ENCODE data around the gene GPR31.
"Not testable (repeated sequence)": the region's sequence is repeated elsewhere in the genome, so short reads cannot be mapped to it uniquely, and the experiment has no call there.

GPR31 gene

DNA sequence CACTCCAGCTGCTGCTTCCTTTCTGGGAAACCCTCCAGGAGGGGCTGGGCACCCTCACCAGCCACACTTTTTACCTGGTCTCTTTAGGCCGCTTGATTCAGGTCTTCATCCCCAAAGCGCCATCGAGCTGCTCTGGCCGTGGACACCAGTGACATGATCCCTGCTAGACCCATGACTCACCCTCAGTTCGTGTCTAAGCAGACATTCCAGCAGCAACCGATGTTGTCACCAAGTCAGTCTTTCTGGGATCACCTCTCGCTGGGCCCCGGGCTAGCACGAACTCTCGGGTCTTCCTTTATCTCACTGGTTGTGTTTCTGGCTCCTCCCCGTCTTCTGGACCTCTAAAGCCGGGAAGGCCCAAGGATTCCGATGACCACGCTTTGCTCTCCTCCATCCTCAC is 43.0 kb upstream of the GPR31 start:
- no peaks in the 10 kb centered on the region for H3K4me1 ChIP-seq (ENCODE audit: insufficient read depth, low read length, severe bottlenecking)
- H3K36me3 ChIP-seq (ENCODE audit: insufficient read depth, low read length), result no peaks in the 10 kb centered on the region
- TF ChIP-seq EZH2 (IDR thresholded peaks at IDR 0.05; ENCODE audit: borderline replicate concordance, low read length), result no peak
- TF ChIP-seq, protein P1, sequence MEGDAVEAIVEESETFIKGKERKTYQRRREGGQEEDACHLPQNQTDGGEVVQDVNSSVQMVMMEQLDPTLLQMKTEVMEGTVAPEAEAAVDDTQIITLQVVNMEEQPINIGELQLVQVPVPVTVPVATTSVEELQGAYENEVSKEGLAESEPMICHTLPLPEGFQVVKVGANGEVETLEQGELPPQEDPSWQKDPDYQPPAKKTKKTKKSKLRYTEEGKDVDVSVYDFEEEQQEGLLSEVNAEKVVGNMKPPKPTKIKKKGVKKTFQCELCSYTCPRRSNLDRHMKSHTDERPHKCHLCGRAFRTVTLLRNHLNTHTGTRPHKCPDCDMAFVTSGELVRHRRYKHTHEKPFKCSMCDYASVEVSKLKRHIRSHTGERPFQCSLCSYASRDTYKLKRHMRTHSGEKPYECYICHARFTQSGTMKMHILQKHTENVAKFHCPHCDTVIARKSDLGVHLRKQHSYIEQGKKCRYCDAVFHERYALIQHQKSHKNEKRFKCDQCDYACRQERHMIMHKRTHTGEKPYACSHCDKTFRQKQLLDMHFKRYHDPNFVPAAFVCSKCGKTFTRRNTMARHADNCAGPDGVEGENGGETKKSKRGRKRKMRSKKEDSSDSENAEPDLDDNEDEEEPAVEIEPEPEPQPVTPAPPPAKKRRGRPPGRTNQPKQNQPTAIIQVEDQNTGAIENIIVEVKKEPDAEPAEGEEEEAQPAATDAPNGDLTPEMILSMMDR (IDR thresholded peaks at IDR 0.05; ENCODE audit: low read length), result no peak
- H4K20me1 ChIP-seq (ENCODE audit: insufficient read depth, low read length), result no peaks in the 10 kb centered on the region
- H3K9me2 ChIP-seq (ENCODE audit: low read depth, low read length), result no peaks in the 10 kb centered on the region
- H3K9me3 ChIP-seq (ENCODE audit: low read length), result no peaks in the 10 kb centered on the region
- H3K27me3 ChIP-seq (ENCODE audit: insufficient read depth, low read length), result peaks cover 3% of the 10 kb centered on the region; the same call in 1 of the 2 replicates
- no peaks in the 10 kb centered on the region for H3F3A ChIP-seq (ENCODE audit: insufficient read depth, low read length)
- no peak overlapping the region for H3K4me2 ChIP-seq (ENCODE audit: low read length)
- no peak overlapping the region for H3K27ac ChIP-seq (ENCODE audit: low read depth, low read length, poor library complexity, severe bottlenecking)
- no peak overlapping the region for H3K9ac ChIP-seq (ENCODE audit: low read length)
- no peaks in the 10 kb centered on the region for H3K79me2 ChIP-seq (ENCODE audit: insufficient read depth, low read length)
- no peak overlapping the region for H2AFZ ChIP-seq (ENCODE audit: low read length)
- no peak overlapping the region for H3K4me3 ChIP-seq (ENCODE audit: low read depth, low read length, poor library complexity, severe bottlenecking)

DNA sequence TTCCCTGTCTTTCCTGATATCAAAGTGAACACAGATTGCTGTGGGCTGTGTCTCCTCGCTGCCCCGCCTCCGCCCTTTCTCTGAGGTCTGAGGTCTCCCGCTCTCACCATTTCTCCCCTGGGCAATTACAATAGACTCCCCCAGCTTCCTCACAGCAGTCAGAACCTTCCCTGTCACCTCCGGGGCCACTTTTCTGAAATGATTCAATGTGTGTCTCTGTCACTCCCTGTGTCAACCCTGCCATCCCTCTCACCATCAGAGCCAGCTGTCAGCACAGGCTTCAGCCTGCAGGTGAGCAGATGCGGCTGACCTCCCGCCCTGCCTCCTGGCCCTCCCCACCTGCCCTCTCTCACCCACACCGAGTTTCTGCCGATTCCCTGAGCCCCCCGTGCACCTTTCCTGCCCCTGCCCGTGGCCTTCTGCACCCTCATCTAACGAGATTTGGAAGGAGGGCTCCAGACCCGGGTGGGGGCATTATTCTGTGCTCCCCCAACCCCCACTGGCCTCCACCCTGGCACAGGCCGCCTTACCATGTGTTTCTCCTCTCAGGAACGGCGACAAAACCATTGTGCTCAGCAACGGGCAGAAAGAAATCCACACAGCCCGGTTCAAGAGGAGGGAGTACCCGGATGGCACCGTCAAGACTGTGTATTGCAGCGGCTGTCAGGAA is 38.3 kb upstream of the GPR31 start:
- not testable (repeated sequence) for H3K79me2 ChIP-seq (ENCODE audit: insufficient read depth, low read length); H3K9me2 ChIP-seq (ENCODE audit: low read depth, low read length); H3K4me2 ChIP-seq (ENCODE audit: low read length); H3K4me1 ChIP-seq (ENCODE audit: insufficient read depth, low read length, severe bottlenecking); H3K9me3 ChIP-seq (ENCODE audit: low read length); H3K9ac ChIP-seq (ENCODE audit: low read length); H4K20me1 ChIP-seq (ENCODE audit: insufficient read depth, low read length); H3F3A ChIP-seq (ENCODE audit: insufficient read depth, low read length); H3K27ac ChIP-seq (ENCODE audit: low read depth, low read length, poor library complexity, severe bottlenecking); H3K27me3 ChIP-seq (ENCODE audit: insufficient read depth, low read length); H3K36me3 ChIP-seq (ENCODE audit: insufficient read depth, low read length); H3K4me3 ChIP-seq (ENCODE audit: low read depth, low read length, poor library complexity, severe bottlenecking); H2AFZ ChIP-seq (ENCODE audit: low read length)

DNA sequence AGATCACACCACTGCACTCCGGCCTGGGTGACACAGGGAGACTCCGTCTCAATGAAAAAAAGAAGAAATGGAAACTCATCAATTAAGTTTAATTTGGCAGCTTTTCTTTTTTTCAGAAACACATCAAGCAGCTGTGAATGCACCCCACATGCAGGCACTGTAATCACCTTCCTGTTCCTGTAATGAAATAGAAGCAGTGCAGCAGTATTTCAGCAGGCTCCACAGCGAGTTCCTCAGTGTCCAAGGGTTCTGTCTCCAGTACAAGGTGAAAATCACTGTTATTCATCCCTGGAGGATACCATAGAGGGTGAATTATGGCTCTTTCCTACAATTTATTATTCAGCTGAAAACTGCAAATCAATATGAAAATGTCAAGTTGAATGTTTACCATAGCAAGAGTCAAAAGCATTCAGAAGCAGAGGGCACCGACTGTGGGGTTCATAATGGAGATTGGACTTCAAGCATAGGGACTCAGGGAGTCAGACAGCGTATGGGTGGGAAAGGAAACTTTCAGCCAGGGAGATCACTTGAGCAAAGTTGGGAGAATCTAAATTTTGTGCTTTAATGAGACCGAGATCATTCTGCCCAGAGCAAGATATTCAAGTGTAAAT is 35.8 kb upstream of the GPR31 start:
- not testable (repeated sequence) for H4K20me1 ChIP-seq (ENCODE audit: insufficient read depth, low read length); H3K4me3 ChIP-seq (ENCODE audit: low read depth, low read length, poor library complexity, severe bottlenecking); H3K9ac ChIP-seq (ENCODE audit: low read length); H3K27ac ChIP-seq (ENCODE audit: low read depth, low read length, poor library complexity, severe bottlenecking); H3K79me2 ChIP-seq (ENCODE audit: insufficient read depth, low read length); H3K4me1 ChIP-seq (ENCODE audit: insufficient read depth, low read length, severe bottlenecking); H3K4me2 ChIP-seq (ENCODE audit: low read length); H3K9me3 ChIP-seq (ENCODE audit: low read length); H3F3A ChIP-seq (ENCODE audit: insufficient read depth, low read length); H3K27me3 ChIP-seq (ENCODE audit: insufficient read depth, low read length); H3K9me2 ChIP-seq (ENCODE audit: low read depth, low read length); H2AFZ ChIP-seq (ENCODE audit: low read length); H3K36me3 ChIP-seq (ENCODE audit: insufficient read depth, low read length)

DNA sequence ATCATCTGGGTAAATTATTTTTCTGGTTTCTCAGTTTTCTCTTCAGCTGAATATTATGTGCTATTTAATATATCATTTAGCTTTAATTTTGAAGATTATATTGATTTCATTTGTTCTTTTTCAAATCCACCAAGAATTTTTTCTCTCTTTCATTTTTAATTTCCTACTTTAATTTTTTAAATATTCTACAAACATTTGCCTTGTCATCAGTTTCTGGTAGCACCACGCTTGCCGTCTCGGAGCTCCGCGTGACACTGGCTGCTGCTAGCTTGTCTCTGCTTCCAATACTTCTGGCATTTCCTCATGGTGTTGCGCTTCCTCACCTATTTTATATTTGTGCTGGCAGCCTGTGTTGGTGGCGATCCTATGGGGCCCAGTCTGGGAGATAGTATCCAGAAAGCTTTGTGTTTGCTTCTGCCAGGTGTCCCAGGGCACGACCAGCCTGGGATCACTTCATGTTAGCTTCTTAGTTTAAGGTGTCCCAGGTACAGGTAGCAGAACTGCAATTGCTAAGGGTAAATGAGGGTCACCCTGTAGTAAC is 33.3 kb upstream of the GPR31 start:
- H3K79me2 ChIP-seq (ENCODE audit: insufficient read depth, low read length); H3K4me3 ChIP-seq (ENCODE audit: low read depth, low read length, poor library complexity, severe bottlenecking); H3K4me1 ChIP-seq (ENCODE audit: insufficient read depth, low read length, severe bottlenecking); H3K4me2 ChIP-seq (ENCODE audit: low read length); H3F3A ChIP-seq (ENCODE audit: insufficient read depth, low read length); H4K20me1 ChIP-seq (ENCODE audit: insufficient read depth, low read length); H3K9me2 ChIP-seq (ENCODE audit: low read depth, low read length); H3K9me3 ChIP-seq (ENCODE audit: low read length); H3K27ac ChIP-seq (ENCODE audit: low read depth, low read length, poor library complexity, severe bottlenecking); H3K9ac ChIP-seq (ENCODE audit: low read length); H2AFZ ChIP-seq (ENCODE audit: low read length); H3K36me3 ChIP-seq (ENCODE audit: insufficient read depth, low read length); H3K27me3 ChIP-seq (ENCODE audit: insufficient read depth, low read length): not testable (repeated sequence)

DNA sequence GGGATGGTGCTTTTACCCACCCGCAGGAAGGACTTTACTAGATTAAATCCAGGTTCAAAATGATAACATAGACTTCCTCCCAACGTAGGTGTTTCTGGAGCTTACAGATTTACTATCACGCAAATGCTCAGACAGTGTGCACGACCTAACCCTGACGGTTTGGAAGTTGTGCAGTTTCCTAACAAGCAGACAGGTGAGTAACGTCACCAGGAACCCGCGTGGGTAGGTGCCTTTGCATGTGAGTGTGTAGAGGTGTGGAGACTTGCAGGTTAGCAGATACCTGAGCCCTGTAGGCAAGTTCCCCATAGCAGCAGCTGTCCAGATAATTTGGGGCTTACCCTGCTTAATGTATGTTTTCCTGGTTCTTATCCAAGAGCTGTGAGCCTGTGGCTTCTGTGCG is 29.5 kb upstream of the GPR31 start:
- H3K9me3 ChIP-seq (ENCODE audit: low read length); H3K79me2 ChIP-seq (ENCODE audit: insufficient read depth, low read length); H4K20me1 ChIP-seq (ENCODE audit: insufficient read depth, low read length); H2AFZ ChIP-seq (ENCODE audit: low read length); H3K4me1 ChIP-seq (ENCODE audit: insufficient read depth, low read length, severe bottlenecking); H3K36me3 ChIP-seq (ENCODE audit: insufficient read depth, low read length); H3K9ac ChIP-seq (ENCODE audit: low read length); H3F3A ChIP-seq (ENCODE audit: insufficient read depth, low read length); H3K4me2 ChIP-seq (ENCODE audit: low read length); H3K27ac ChIP-seq (ENCODE audit: low read depth, low read length, poor library complexity, severe bottlenecking); H3K9me2 ChIP-seq (ENCODE audit: low read depth, low read length); H3K4me3 ChIP-seq (ENCODE audit: low read depth, low read length, poor library complexity, severe bottlenecking); H3K27me3 ChIP-seq (ENCODE audit: insufficient read depth, low read length): not testable (repeated sequence)

DNA sequence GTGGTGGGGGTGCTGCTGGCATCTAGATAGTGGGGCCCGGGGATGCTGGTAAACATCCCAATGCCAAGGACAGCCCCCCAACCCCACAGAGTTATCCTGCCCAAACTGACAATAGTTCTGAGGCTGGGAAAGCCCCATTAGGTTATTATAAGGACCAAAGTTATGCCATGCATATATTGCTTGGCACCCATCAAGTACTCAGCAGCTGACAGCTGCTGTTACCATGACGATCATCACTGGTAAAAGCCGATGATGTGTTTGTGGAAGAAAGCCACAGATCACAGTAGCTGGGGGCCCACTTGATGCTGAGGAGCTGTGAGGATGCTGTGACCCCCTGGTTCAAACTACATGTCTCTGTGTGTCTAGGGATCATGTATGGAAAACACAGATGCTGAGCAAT is 27.3 kb upstream of the GPR31 start:
- H3K9me3 ChIP-seq (ENCODE audit: low read length); H3F3A ChIP-seq (ENCODE audit: insufficient read depth, low read length); H3K9me2 ChIP-seq (ENCODE audit: low read depth, low read length); H3K4me3 ChIP-seq (ENCODE audit: low read depth, low read length, poor library complexity, severe bottlenecking); H2AFZ ChIP-seq (ENCODE audit: low read length); H3K4me1 ChIP-seq (ENCODE audit: insufficient read depth, low read length, severe bottlenecking); H3K9ac ChIP-seq (ENCODE audit: low read length); H3K36me3 ChIP-seq (ENCODE audit: insufficient read depth, low read length); H3K27ac ChIP-seq (ENCODE audit: low read depth, low read length, poor library complexity, severe bottlenecking); H3K79me2 ChIP-seq (ENCODE audit: insufficient read depth, low read length); H3K27me3 ChIP-seq (ENCODE audit: insufficient read depth, low read length); H3K4me2 ChIP-seq (ENCODE audit: low read length); H4K20me1 ChIP-seq (ENCODE audit: insufficient read depth, low read length): not testable (repeated sequence)

All from OCI-LY1 (cell line).